Measurements from ENCODE around the gene ERAP2.
A peak's percentile ranks its signal among the peaks of the same experiment; 100 is the strongest.

ERAP2 gene

GRCh38 chr5:96941140-96941539, 64.8 kb downstream of the ERAP2 start:
- TF ChIP-seq TCF12 (IDR thresholded peaks at IDR 0.05; ENCODE audit: low read depth): no peak
- no peak for TF ChIP-seq CEBPB (IDR thresholded peaks at IDR 0.05)

- TF ChIP-seq REST (IDR thresholded peaks at IDR 0.05; ENCODE audit: low read depth) (no peak), ZBTB7A (IDR thresholded peaks at IDR 0.05; ENCODE audit: low read depth) (no peak), MAX (IDR thresholded peaks at IDR 0.05) (no peak), EGR1 (IDR thresholded peaks at IDR 0.05) (no peak), TAF1 (IDR thresholded peaks at IDR 0.05; ENCODE audit: low read depth) (no peak), USF1 (IDR thresholded peaks at IDR 0.05) (no peak), YY1 (IDR thresholded peaks at IDR 0.05; ENCODE audit: low read depth) (no peak), RAD21 (IDR thresholded peaks at IDR 0.05; ENCODE audit: low read depth) (no peak), TEAD4 (IDR thresholded peaks at IDR 0.05) (no peak), CREB1 (IDR thresholded peaks at IDR 0.05; ENCODE audit: low read depth) (no peak)
Observed at GRCh38 chr5:96942078-96942477, 65.8 kb downstream of the ERAP2 start.

GRCh38 chr5:96942911-96943310, 66.6 kb downstream of the ERAP2 start:
- TF ChIP-seq EP300 (IDR thresholded peaks at IDR 0.05; ENCODE audit: borderline replicate concordance) (no peak), USF1 (IDR thresholded peaks at IDR 0.05) (no peak), CREB1 (IDR thresholded peaks at IDR 0.05; ENCODE audit: low read depth) (no peak), FOXM1 (IDR thresholded peaks at IDR 0.05; ENCODE audit: borderline replicate concordance, low read depth) (no peak), REST (IDR thresholded peaks at IDR 0.05; ENCODE audit: low read depth) (no peak), CEBPB (IDR thresholded peaks at IDR 0.05) (no peak), NFIC (IDR thresholded peaks at IDR 0.05) (no peak), MAX (IDR thresholded peaks at IDR 0.05) (no peak), TCF12 (IDR thresholded peaks at IDR 0.05; ENCODE audit: low read depth) (no peak), RAD21 (IDR thresholded peaks at IDR 0.05; ENCODE audit: low read depth) (no peak), YY1 (IDR thresholded peaks at IDR 0.05; ENCODE audit: low read depth) (no peak), ZBTB7A (IDR thresholded peaks at IDR 0.05; ENCODE audit: low read depth) (no peak)

- 0 out of 2 replicates have a peak, but pooled peaks have one; percentile 49 for TF ChIP-seq CEBPB (IDR thresholded peaks at IDR 0.05)
- TF ChIP-seq RAD21 (IDR thresholded peaks at IDR 0.05; ENCODE audit: low read depth): no peak
Observed at GRCh38 chr5:96943799-96944198, 67.5 kb downstream of the ERAP2 start.

- TF ChIP-seq USF1 (IDR thresholded peaks at IDR 0.05): no peak
- no peak for TF ChIP-seq NFIC (IDR thresholded peaks at IDR 0.05)
- TF ChIP-seq CEBPB (IDR thresholded peaks at IDR 0.05): no peak
- TF ChIP-seq EP300 (IDR thresholded peaks at IDR 0.05; ENCODE audit: borderline replicate concordance): no peak
- TF ChIP-seq TEAD4 (IDR thresholded peaks at IDR 0.05): no peak
- no peak for TF ChIP-seq RAD21 (IDR thresholded peaks at IDR 0.05; ENCODE audit: low read depth)
- TF ChIP-seq CREB1 (IDR thresholded peaks at IDR 0.05; ENCODE audit: low read depth): no peak
- TF ChIP-seq YY1 (IDR thresholded peaks at IDR 0.05; ENCODE audit: low read depth): no peak
- no peak for TF ChIP-seq EGR1 (IDR thresholded peaks at IDR 0.05)
- TF ChIP-seq TCF12 (IDR thresholded peaks at IDR 0.05; ENCODE audit: low read depth): no peak
- TF ChIP-seq FOXM1 (IDR thresholded peaks at IDR 0.05; ENCODE audit: borderline replicate concordance, low read depth): no peak
- no peak for TF ChIP-seq TAF1 (IDR thresholded peaks at IDR 0.05; ENCODE audit: low read depth)
- TF ChIP-seq MAX (IDR thresholded peaks at IDR 0.05): no peak
- no peak for TF ChIP-seq REST (IDR thresholded peaks at IDR 0.05; ENCODE audit: low read depth)
- no peak for TF ChIP-seq ZBTB7A (IDR thresholded peaks at IDR 0.05; ENCODE audit: low read depth)
Observed at GRCh38 chr5:96945144-96945897, 69.0 kb downstream of the ERAP2 start.
